AG08395 (cell line): ENCODE measurements around the gene BEND3.
"Not testable (repeated sequence)": the region's sequence is repeated elsewhere in the genome, so short reads cannot be mapped to it uniquely, and the experiment has no call there.

Experiments
- DNase-seq: peaks from one replicate; pipeline ENCODE4 v3.0.0; 2012; ENCODE audit warnings: mixed read lengths, low spot score

Gene BEND3

DNA sequence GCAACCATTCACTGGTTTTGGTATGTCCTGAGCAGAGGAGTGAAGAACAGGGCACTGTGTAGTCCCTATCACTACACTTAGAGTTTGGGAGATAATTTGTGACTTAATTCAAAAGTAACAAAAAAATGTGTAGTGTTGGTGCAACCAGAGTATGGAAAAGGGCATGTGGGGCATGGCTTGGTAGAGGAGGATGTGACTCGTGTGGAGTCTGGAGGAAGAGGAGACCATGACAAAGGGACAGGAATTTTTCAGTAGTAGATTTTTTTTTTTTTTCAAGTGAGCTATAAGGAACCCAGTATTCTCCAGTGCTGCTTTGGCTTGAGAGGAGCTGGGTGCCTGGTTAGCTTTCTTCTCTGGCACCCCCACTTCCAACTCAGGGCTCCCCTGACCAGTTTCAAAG lies 82.2 kb downstream of the BEND3 start:
- peak; percentile 48 for DNase-seq

- no peak for DNase-seq
Observed at GRCh38 chr6:107032051-107032450, 83.3 kb downstream of the BEND3 start.

DNA sequence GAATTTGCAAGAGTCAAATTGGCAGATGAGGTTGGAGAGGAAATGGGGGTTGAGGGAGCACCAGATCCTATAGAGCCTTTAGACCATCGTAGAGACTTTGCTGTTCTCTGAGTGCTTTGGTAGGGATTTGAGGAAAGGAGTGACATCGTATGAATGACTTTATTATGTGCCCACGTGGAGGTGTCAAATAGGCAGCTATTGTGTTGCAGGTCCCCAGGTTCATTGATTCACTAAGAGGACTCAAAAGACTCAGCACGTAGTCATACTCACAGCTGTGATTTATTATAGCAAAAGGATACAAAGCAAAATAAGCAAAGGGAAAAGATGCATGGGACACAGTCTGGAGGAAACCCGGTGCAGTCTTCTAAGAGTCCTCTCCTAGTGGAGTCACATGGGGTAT lies 85.2 kb downstream of the BEND3 start:
- DNase-seq, result no peak

DNA sequence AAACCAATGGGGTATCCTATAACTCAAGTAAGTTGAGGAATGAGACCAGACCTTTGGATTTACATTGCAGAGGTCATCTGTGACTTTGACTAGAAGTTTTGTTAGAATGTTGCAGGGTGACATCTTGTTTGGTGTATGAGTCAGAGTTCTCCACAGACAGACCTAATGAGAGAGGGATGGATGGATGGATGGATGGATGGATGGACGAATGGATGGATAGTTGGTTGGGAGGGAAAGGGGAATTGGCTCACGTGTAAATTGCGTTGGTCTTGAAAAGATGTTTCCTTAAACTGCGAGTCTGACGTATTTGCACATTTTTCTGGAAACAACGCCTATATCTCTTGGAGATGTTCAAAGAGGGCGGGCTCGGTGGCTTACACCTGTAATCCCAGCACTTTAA lies 88.3 kb downstream of the BEND3 start:
- DNase-seq, result no peak

DNA sequence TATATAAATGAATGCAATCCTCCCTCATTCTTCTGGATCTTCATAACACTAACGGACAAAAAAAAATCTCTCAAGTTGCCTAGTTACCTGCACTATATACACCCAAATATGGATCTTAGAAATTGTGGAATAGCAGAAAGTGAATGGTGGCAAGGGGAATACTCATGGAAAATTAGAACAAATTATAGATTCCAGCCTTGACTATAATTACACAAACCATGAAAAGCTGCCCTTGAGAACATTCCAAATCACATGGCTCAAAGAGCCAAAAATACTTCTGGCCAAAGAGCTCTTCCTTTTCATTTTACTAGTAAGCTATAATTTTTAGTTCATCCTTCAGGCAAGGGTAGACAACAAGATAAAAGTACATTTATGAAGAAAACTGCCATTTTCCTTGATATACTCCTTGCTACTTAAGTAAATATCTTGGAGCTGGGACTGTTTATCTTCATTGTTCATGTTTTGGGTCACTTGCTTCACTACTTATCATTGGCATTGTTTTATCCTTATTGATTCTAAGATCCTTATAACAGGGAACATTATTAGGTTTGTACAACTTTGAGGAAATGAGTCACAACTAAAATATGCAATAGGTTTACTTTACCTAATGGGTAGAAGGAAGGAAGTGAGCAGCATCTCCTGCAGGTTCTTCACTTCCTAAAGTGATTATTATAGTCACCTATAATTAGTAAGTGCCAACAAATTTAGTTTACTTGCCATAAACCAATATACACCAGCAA lies 93.7 kb downstream of the BEND3 start:
- DNase-seq, result no peak

- no peak for DNase-seq
Observed at GRCh38 chr6:107020239-107020638, 95.1 kb downstream of the BEND3 start.

DNA sequence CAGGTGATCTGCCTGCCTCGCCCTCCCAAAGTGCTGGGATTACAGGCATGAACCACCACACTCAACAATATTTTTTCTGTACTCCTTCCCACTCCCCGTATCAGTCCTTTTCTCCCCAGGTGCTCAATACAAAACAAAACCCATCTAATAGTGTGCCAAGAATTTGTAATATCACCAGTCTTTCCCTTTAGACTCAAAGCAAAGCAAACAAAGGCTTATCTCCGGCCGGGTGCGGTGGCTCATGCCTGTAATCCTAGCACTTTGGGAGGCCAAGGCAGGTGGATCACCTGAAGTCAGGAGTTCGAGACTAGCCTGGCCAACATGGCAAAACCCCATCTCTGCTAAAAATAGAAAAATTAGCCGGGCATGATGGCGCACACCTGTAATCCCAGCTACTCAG lies 95.7 kb downstream of the BEND3 start:
- not testable (repeated sequence) for DNase-seq

DNA sequence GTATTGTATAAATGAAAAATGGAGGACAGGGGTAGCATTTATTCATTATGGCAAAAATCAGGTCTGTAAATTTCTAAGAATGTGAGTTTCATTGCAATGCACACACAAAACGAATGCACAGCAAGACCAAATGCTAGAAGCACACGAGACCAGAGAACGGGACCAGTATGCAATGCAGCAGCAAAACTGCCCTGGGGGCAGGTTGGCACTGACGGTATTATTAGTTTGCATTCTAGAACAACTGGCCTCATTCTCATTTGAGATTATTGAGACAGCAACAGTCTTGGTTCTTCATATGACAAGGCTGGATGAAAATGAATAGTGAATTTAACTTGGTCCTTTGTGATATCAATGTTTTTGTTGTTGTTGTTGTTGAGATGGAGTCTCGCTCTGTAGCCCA lies 96.3 kb downstream of the BEND3 start:
- DNase-seq, result no peak
